IMR-90 (cell line): Measurements from ENCODE around the gene ELF2. TPM values are rescaled to one million over a fixed set of nuclear protein-coding genes. Genes with fewer than 3 reads are reported as not detected.

Experiments
- ATAC-seq: fragments of 200-7000 bp; cut with Tn5 transposase; 2 replicates; pipeline ENCODE4 v1.9.1; 2020; ENCODE audit warnings: low read depth, mild to moderate bottlenecking, moderate library complexity
- BruUV-seq: library from RNA; stranded (reverse); fragments of 400-500 nt; replicated peaks from 2 replicates; lab custom pipeline; 2021; lab: Mats Ljungman, UMichigan
- CTCF ChIA-PET: fragments of 300-600 bp; formaldehyde crosslinking; extraction: SDS; loops from one replicate; lab custom pipeline; 2021; ENCODE audit warnings: antibody characterized with exemption; lab: Yijun Ruan, JAX
- POLR2A ChIA-PET: fragments of 300-600 bp; sonication (Branson Sonifier 250); formaldehyde crosslinking; loops from one replicate; lab custom pipeline; 2022; ENCODE audit warnings: antibody characterized with exemption; ENCODE audit not compliant: unreplicated experiment; lab: Charles Lee
- DNase-seq: peaks from one replicate; pipeline ENCODE4 v3.0.0; 2013
- H2AFZ ChIP-seq: replicated peaks from 2 replicates; pipeline ENCODE3; 2013; ENCODE audit warnings: low read length, mild to moderate bottlenecking; ENCODE audit not compliant: poor library complexity
- H2AK5ac ChIP-seq: 2 replicates; pipeline ENCODE4 v1.6.1; 2013; ENCODE audit warnings: low read depth, low read length, inconsistent platforms
- H2AK9ac ChIP-seq: replicated peaks from 2 replicates; pipeline ENCODE3; 2013; ENCODE audit warnings: mild to moderate bottlenecking, low read depth, low read length, moderate library complexity; ENCODE audit not compliant: poor library complexity
- H2BK120ac ChIP-seq: 2 replicates; pipeline ENCODE4 v1.6.1; 2013; ENCODE audit warnings: low read depth, low read length, inconsistent platforms
- H2BK15ac ChIP-seq: 3 replicates; pipeline ENCODE4 v1.6.1; 2013; ENCODE audit warnings: low read depth, low read length, inconsistent platforms
- H2BK20ac ChIP-seq: 2 replicates; pipeline ENCODE4 v1.6.1; 2013; ENCODE audit warnings: low read depth, mild to moderate bottlenecking, inconsistent platforms, low read length, moderate library complexity
- H2BK5ac ChIP-seq: 2 replicates; pipeline ENCODE4 v1.6.1; 2013; ENCODE audit warnings: mild to moderate bottlenecking, low read depth, low read length, inconsistent platforms; ENCODE audit not compliant: poor library complexity, severe bottlenecking
- H3K14ac ChIP-seq: replicated peaks from 2 replicates; pipeline ENCODE4 v1.6.1; 2013; ENCODE audit warnings: low read depth, low read length, inconsistent platforms
- H3K18ac ChIP-seq: 2 replicates; pipeline ENCODE4 v1.6.1; 2013; ENCODE audit warnings: low read depth, low read length, control low read depth
- H3K23ac ChIP-seq: 2 replicates; pipeline ENCODE4 v1.6.1; 2013; ENCODE audit warnings: low read depth, low read length, inconsistent platforms
- H3K27ac ChIP-seq: 2 replicates; pipeline ENCODE4 v1.5.1; 2013; ENCODE audit warnings: mild to moderate bottlenecking, control low read depth, low read length; ENCODE audit not compliant: insufficient read depth
- H3K27me3 ChIP-seq: 2 replicates; pipeline ENCODE4 v1.6.1; 2013; ENCODE audit warnings: low read length; ENCODE audit not compliant: control insufficient read depth, insufficient read depth
- H3K36me3 ChIP-seq: 2 replicates; pipeline ENCODE4 v1.6.1; 2013; ENCODE audit warnings: low read length, mixed read lengths; ENCODE audit not compliant: control insufficient read depth, insufficient read depth
- H3K4ac ChIP-seq: 2 replicates; pipeline ENCODE4 v1.6.1; 2013; ENCODE audit warnings: low read depth, low read length, inconsistent platforms
- H3K4me1 ChIP-seq: 2 replicates; pipeline ENCODE4 v1.6.1; 2013; ENCODE audit warnings: low read length, mixed read lengths; ENCODE audit not compliant: control insufficient read depth, insufficient read depth
- H3K4me2 ChIP-seq: 2 replicates; pipeline ENCODE4 v1.6.1; 2013; ENCODE audit warnings: low read depth, mild to moderate bottlenecking, control low read depth, low read length, moderate library complexity
- H3K4me3 ChIP-seq: 2 replicates; pipeline ENCODE4 v1.5.1; 2013; ENCODE audit warnings: low read depth, mild to moderate bottlenecking, control low read depth, low read length, moderate library complexity; ENCODE audit not compliant: insufficient read depth
- H3K56ac ChIP-seq: 2 replicates; pipeline ENCODE4 v1.6.1; 2013; ENCODE audit warnings: low read length, inconsistent platforms; ENCODE audit not compliant: insufficient read depth; ENCODE audit errors: extremely low read depth
- H3K79me1 ChIP-seq, 2 experiments: 2 replicates each; pipeline ENCODE4 v1.6.1; 2013; ENCODE audit warnings: low read length in 2 of 2, inconsistent platforms in 1 of 2, low read depth in 1 of 2
- H3K9ac ChIP-seq: 2 replicates; pipeline ENCODE4 v1.6.1; 2013; ENCODE audit warnings: low read depth, low read length, control low read depth
- H3K9me1 ChIP-seq: 2 replicates; pipeline ENCODE4 v1.6.1; 2013; ENCODE audit warnings: low read length, inconsistent platforms; ENCODE audit not compliant: insufficient read depth
- H3K9me3 ChIP-seq: 2 replicates; pipeline ENCODE4 v1.6.1; 2013; ENCODE audit warnings: low read length; ENCODE audit not compliant: control insufficient read depth, insufficient read depth
- H4K20me1 ChIP-seq: 2 replicates; pipeline ENCODE4 v1.6.1; 2013; ENCODE audit warnings: low read length, inconsistent platforms; ENCODE audit not compliant: insufficient read depth
- H4K5ac ChIP-seq: 2 replicates; pipeline ENCODE4 v1.6.1; 2013; ENCODE audit warnings: mild to moderate bottlenecking, low read depth, low read length, control low read depth
- H4K8ac ChIP-seq, 2 experiments: 2 replicates each; pipeline ENCODE4 v1.6.1; 2013; ENCODE audit warnings: low read depth in 2 of 2, low read length in 2 of 2, control low read depth in 1 of 2, inconsistent platforms in 1 of 2
- H4K91ac ChIP-seq: 2 replicates; pipeline ENCODE4 v1.6.1; 2013; ENCODE audit warnings: low read depth, low read length, inconsistent platforms; ENCODE audit not compliant: insufficient read depth
- BHLHE40 ChIP-seq: fragments of 150-350 bp; IDR thresholded peaks from 2 replicates; pipeline ENCODE4 v1.6.1; 2016; ENCODE audit warnings: mild to moderate bottlenecking, low read depth, low read length
- CEBPB ChIP-seq: IDR thresholded peaks from 2 replicates; pipeline ENCODE4 v1.6.1; 2012; ENCODE audit warnings: low read depth, low read length, improper control_type of control experiment
- CHD1 ChIP-seq: IDR thresholded peaks from 2 replicates; pipeline ENCODE4 v1.6.1; 2012; ENCODE audit warnings: low read depth, low read length, improper control_type of control experiment
- FOS ChIP-seq: fragments of 150-350 bp; IDR thresholded peaks from 2 replicates; pipeline ENCODE4 v1.6.1; 2016; ENCODE audit warnings: low read depth, low read length
- MAFK ChIP-seq: IDR thresholded peaks from 2 replicates; pipeline ENCODE4 v1.6.1; 2012; ENCODE audit warnings: low read depth, low read length, improper control_type of control experiment
- MAZ ChIP-seq: IDR thresholded peaks from 2 replicates; pipeline ENCODE4 v1.6.1; 2012; ENCODE audit warnings: low read depth, mild to moderate bottlenecking, low read length, improper control_type of control experiment, moderate library complexity, borderline replicate concordance
- MXI1 ChIP-seq: IDR thresholded peaks from 2 replicates; pipeline ENCODE4 v1.6.1; 2012; ENCODE audit warnings: low read depth, mild to moderate bottlenecking, low read length, moderate library complexity, borderline replicate concordance
- NFE2L2 ChIP-seq: fragments of 150-350 bp; IDR thresholded peaks from 2 replicates; pipeline ENCODE4 v1.6.1; 2016; ENCODE audit warnings: low read depth, mild to moderate bottlenecking, low read length
- RAD21 ChIP-seq: IDR thresholded peaks from 2 replicates; pipeline ENCODE4 v1.6.1; 2012; ENCODE audit warnings: low read length, improper control_type of control experiment
- RCOR1 ChIP-seq: IDR thresholded peaks from 2 replicates; pipeline ENCODE4 v1.6.1; 2012; ENCODE audit warnings: mild to moderate bottlenecking, low read length, improper control_type of control experiment; ENCODE audit not compliant: insufficient replicate concordance
- RFX5 ChIP-seq: IDR thresholded peaks from 2 replicates; pipeline ENCODE4 v1.8.0; 2012; ENCODE audit warnings: low read depth, mild to moderate bottlenecking, low read length, moderate library complexity
- WGBS, 2 experiments: methylation state at CpG; one replicate each; pipeline versions ENCODE4 v1.1.5 to v1.1.7; 2013; ENCODE audit warnings: missing lambda C conversion rate in 2 of 2; ENCODE audit not compliant: insufficient read length in 1 of 2; ENCODE audit errors: extremely low coverage in 2 of 2; 5-methylcytosine and 5-hydroxymethylcytosine counted together
- dilution Hi-C: fragments of 300-500 bp; cut with HindIII; formaldehyde crosslinking; loops from one replicate; pipeline ENCODE4 v1.14.3; 2018; ENCODE audit warnings: low sequenced_read_pairs; ENCODE audit not compliant: unreplicated experiment
- in situ Hi-C: fragments of 300-500 bp; cut with MboI; formaldehyde crosslinking; loops from 3 replicates; pipeline ENCODE4 v1.14.3; 2019; ENCODE audit warnings: low sequenced_read_pairs, inconsistent platforms, mixed read lengths
- intact Hi-C: fragments of 100-400 bp; cut with micrococcal nuclease; formaldehyde crosslinking; loops from 2 replicates; pipeline ENCODE4 v1.10.0; 2022
- polyA plus RNA-seq, 3 experiments: library from polyadenylated mRNA; depleted of rRNA; stranded (reverse); fragments of >200 nt; gene quantifications; 2 replicates each; pipeline ENCODE4 v1.2.3, GENCODE V29; 2012; ENCODE audit warnings: low replicate concordance in 1 of 3
- total RNA-seq: library from RNA; depleted of rRNA; stranded (reverse); fragments of >200 nt; gene quantifications from 2 replicates; pipeline ENCODE4 v1.2.3, GENCODE V29; 2012
- TF ChIP-seq, protein P1 (sequence below): conservative IDR thresholded peaks from 2 replicates; pipeline ENCODE4 v1.5.1; 2012; ENCODE audit warnings: mild to moderate bottlenecking, low read depth, low read length, improper control_type of control experiment
- TF ChIP-seq, protein P2 (sequence below): fragments of 150-350 bp; IDR thresholded peaks from 2 replicates; pipeline ENCODE4 v1.6.1; 2016; ENCODE audit warnings: low read depth, mild to moderate bottlenecking, low read length, moderate library complexity, borderline replicate concordance
- TF ChIP-seq, protein P3 (sequence below): fragments of 150-350 bp; IDR thresholded peaks from 2 replicates; pipeline ENCODE4 v1.6.1; 2017; ENCODE audit warnings: mild to moderate bottlenecking, antibody characterized with exemption, low read length, low read depth

Gene ELF2
- total and polyA plus RNA-seq, 2 of the 4 experiments (the other 2 are of a cell fraction), result 14.5 to 42.3 TPM

DNA sequence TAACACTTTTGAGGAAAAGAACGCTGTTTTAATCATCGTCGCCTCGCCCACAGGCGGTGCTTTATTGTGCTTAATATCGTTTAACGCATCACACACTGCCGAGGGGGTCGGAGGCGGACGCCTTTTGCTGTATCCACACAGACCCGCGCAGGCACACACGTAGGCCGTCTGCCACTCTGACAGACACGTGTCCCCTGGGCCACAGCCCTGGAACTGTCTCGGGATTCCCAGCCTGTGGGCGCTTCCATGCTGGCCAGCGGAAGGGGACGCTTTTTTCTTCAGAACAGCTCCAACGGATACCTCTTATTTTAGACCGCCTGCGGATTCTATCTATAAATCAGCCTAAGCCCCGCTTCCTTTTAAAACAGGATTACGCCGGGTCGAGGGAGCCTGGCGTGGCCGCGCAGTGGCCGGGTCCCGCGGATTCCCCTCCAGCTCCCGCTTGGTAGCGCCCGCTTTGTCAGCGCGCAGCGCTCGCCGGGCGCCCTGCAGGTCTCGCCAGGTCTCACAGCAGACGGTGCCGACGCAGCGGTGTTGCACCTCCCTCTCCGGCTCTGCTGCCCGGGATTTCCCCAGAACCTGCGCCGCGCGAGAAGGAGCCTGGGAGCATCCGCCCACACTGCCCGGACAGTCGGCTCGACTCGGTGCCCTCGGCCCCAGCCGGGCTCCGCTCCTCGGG, 161.6 kb downstream of the ELF2 start, which contains the start of gene NOCT:
NOCT (plus strand) TSS at position 513 of the 679 bp plus-strand sequence. CDS start 201 bp downstream, outside the sequence.
- peaks cover 4 to 27% of the 10 kb centered on the region in 2 experiments; a peak in 3 of 4 replicates for H3K79me1 ChIP-seq
- BruUV-seq, result no TSS peak
- H2AK9ac ChIP-seq, result peak within 1 kb of the TSS; percentile 91
- H3K9ac ChIP-seq, result peak within 1 kb of the TSS; percentile 97
- H2BK15ac ChIP-seq, result peak within 1 kb of the TSS; percentile 99
- dilution Hi-C loops, result no loop called here
- H2BK120ac ChIP-seq, result peak within 1 kb of the TSS; percentile 99
- H2AFZ ChIP-seq, result peak within 1 kb of the TSS; percentile 88
- peak; percentile 86 for ATAC-seq
- no peaks in the 10 kb centered on the region for H3K27me3 ChIP-seq
- H3K9me3 ChIP-seq, result no peaks in the 10 kb centered on the region
- in situ Hi-C loops, result no loop called here
- peak within 1 kb of the TSS; percentile 86 for H3K14ac ChIP-seq
- peak within 1 kb of the TSS; percentile 89 for H2BK20ac ChIP-seq
- peaks cover 22% of the 10 kb centered on the region for H3K4me1 ChIP-seq
- peak within 1 kb of the TSS; percentile 99 for H4K5ac ChIP-seq
- intact Hi-C loops, result no loop called here
- peaks cover 24% of the 10 kb centered on the region for H4K20me1 ChIP-seq
- H4K8ac ChIP-seq, result peak within 1 kb of the TSS; percentile 65 to 98
- peak within 1 kb of the TSS; percentile 94 for H2AK5ac ChIP-seq
- peaks cover 7% of the 10 kb centered on the region; the same call in 1 of the 2 replicates for H3K9me1 ChIP-seq
- peak within 1 kb of the TSS; percentile 85 for H3K4me3 ChIP-seq
- peak within 1 kb of the TSS; percentile 95 for H3K4ac ChIP-seq
- peak within 1 kb of the TSS; percentile 91 for H3K23ac ChIP-seq
- H3K56ac ChIP-seq, result peak within 1 kb of the TSS; percentile 97
- H3K27ac ChIP-seq, result peak within 1 kb of the TSS; percentile 93
- CTCF ChIA-PET, result interaction anchor here (0.7 kb wide), 1 partner anchor 482 kb away, joined by 3 read pairs; no protein-coding TSS in a partner anchor
- no peaks in the 10 kb centered on the region for H3K36me3 ChIP-seq
- peak; percentile 94 for DNase-seq
- WGBS, 2 experiments, result 0% methylated on average over 28 of the region's 62 CpGs; no CpG with 5 or more reads in 1 of the 2 experiments
- POLR2A ChIA-PET, result interaction anchor here (0.8 kb wide), 1 partner anchor 15 kb away, joined by 3 read pairs; no protein-coding TSS in a partner anchor
- peak within 1 kb of the TSS; percentile 95 for H4K91ac ChIP-seq
- H2BK5ac ChIP-seq, result peak within 1 kb of the TSS; percentile 100
- peak within 1 kb of the TSS; percentile 97 for H3K18ac ChIP-seq
- peak within 1 kb of the TSS; percentile 100 for H3K4me2 ChIP-seq
- TF ChIP-seq, protein P1, sequence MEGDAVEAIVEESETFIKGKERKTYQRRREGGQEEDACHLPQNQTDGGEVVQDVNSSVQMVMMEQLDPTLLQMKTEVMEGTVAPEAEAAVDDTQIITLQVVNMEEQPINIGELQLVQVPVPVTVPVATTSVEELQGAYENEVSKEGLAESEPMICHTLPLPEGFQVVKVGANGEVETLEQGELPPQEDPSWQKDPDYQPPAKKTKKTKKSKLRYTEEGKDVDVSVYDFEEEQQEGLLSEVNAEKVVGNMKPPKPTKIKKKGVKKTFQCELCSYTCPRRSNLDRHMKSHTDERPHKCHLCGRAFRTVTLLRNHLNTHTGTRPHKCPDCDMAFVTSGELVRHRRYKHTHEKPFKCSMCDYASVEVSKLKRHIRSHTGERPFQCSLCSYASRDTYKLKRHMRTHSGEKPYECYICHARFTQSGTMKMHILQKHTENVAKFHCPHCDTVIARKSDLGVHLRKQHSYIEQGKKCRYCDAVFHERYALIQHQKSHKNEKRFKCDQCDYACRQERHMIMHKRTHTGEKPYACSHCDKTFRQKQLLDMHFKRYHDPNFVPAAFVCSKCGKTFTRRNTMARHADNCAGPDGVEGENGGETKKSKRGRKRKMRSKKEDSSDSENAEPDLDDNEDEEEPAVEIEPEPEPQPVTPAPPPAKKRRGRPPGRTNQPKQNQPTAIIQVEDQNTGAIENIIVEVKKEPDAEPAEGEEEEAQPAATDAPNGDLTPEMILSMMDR, result no peak
- TF ChIP-seq RCOR1 (no peak), FOS (no peak; the same call in 1 of the 2 replicates), CHD1 (peak; percentile 97; the same call in 1 of the 2 replicates), BHLHE40 (peak; percentile 98), MXI1 (peak; percentile 93), MAZ (no peak), MAFK (no peak), RFX5 (no peak), NFE2L2 (no peak), CEBPB (peak; percentile 35; the same call in 1 of the 2 replicates), RAD21 (no peak)
- TF ChIP-seq, protein P2, sequence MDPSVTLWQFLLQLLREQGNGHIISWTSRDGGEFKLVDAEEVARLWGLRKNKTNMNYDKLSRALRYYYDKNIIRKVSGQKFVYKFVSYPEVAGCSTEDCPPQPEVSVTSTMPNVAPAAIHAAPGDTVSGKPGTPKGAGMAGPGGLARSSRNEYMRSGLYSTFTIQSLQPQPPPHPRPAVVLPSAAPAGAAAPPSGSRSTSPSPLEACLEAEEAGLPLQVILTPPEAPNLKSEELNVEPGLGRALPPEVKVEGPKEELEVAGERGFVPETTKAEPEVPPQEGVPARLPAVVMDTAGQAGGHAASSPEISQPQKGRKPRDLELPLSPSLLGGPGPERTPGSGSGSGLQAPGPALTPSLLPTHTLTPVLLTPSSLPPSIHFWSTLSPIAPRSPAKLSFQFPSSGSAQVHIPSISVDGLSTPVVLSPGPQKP, result no peak
- TF ChIP-seq, protein P3, sequence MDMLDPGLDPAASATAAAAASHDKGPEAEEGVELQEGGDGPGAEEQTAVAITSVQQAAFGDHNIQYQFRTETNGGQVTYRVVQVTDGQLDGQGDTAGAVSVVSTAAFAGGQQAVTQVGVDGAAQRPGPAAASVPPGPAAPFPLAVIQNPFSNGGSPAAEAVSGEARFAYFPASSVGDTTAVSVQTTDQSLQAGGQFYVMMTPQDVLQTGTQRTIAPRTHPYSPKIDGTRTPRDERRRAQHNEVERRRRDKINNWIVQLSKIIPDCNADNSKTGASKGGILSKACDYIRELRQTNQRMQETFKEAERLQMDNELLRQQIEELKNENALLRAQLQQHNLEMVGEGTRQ, result peak; percentile 90
